Measurements from ENCODE around the gene FSTL4.
A peak's percentile ranks its signal among the peaks of the same experiment; 100 is the strongest.

The FSTL4 gene

GRCh38 chr5:133242221-133242835 is 370.0 kb downstream of the FSTL4 start:
- no peak overlapping the region for H3K27ac ChIP-seq
- no peak for TF ChIP-seq CTCF (IDR thresholded peaks at IDR 0.05)
- no peak for TF ChIP-seq ZFX (IDR thresholded peaks at IDR 0.05; ENCODE audit: borderline replicate concordance)

GRCh38 chr5:133241179-133242092 is 370.9 kb downstream of the FSTL4 start:
- no peak overlapping the region for H3K27ac ChIP-seq
- TF ChIP-seq ZFX (IDR thresholded peaks at IDR 0.05; ENCODE audit: borderline replicate concordance) (no peak), CTCF (IDR thresholded peaks at IDR 0.05) (no peak)

- no peak overlapping the region for H3K27ac ChIP-seq
- TF ChIP-seq CTCF (IDR thresholded peaks at IDR 0.05) (no peak), ZFX (IDR thresholded peaks at IDR 0.05; ENCODE audit: borderline replicate concordance) (no peak)
Measured at GRCh38 chr5:133240425-133241091, 371.8 kb downstream of the FSTL4 start.

GRCh38 chr5:133238426-133239205 is 373.7 kb downstream of the FSTL4 start:
- TF ChIP-seq ZFX (IDR thresholded peaks at IDR 0.05; ENCODE audit: borderline replicate concordance) (no peak), CTCF (IDR thresholded peaks at IDR 0.05) (no peak)
- H3K27ac ChIP-seq: no peak overlapping the region

GRCh38 chr5:133236976-133237375 is 375.4 kb downstream of the FSTL4 start:
- TF ChIP-seq CTCF (IDR thresholded peaks at IDR 0.05): no peak
- TF ChIP-seq ZFX (IDR thresholded peaks at IDR 0.05; ENCODE audit: borderline replicate concordance): no peak
- H3K27ac ChIP-seq: no peak overlapping the region

- no peak for TF ChIP-seq ZFX (IDR thresholded peaks at IDR 0.05; ENCODE audit: borderline replicate concordance)
- peak; percentile 13; the same call in 1 of the 2 replicates for TF ChIP-seq CTCF (IDR thresholded peaks at IDR 0.05)
- no peak overlapping the region for H3K27ac ChIP-seq
Measured at GRCh38 chr5:133236541-133236951, 375.8 kb downstream of the FSTL4 start.
